Activated T-helper 1 cell treated with anti-CD3 and anti-CD28 coated beads, Interleukin-12 subunit alpha, Interleukin-12 subunit beta, Interleukin-2, Interleukin-4 antibody, amounts not matched to agents 30 ng/mL and 10 ng/mL and 1 ng/mL, durations not matched to agents 14 hours and 24 hours and 36 hours (primary cell): ENCODE data around the gene PCSK7. TPM values are rescaled to one million over a fixed set of nuclear protein-coding genes. Genes with fewer than 3 reads are reported as not detected.

ENCODE experiments used
- DNase-seq: peaks from one replicate; pipeline ENCODE4 v3.0.0; 2021; ENCODE audit warnings: low spot score
- H3K27ac Mint-ChIP-seq: one replicate; pipeline ENCODE4 v1.8.0; 2021; ENCODE audit warnings: mild to moderate bottlenecking, mixed read lengths
- H3K27me3 Mint-ChIP-seq: one replicate; pipeline ENCODE4 v1.8.0; 2022; ENCODE audit warnings: mild to moderate bottlenecking, moderate library complexity, mixed read lengths; ENCODE audit not compliant: insufficient read depth
- H3K36me3 Mint-ChIP-seq: one replicate; pipeline ENCODE4 v1.8.0; 2021; ENCODE audit warnings: low read depth, mixed read lengths
- H3K4me1 Mint-ChIP-seq: one replicate; pipeline ENCODE4 v1.8.0; 2021; ENCODE audit warnings: low read depth, mixed read lengths
- H3K4me3 Mint-ChIP-seq: one replicate; pipeline ENCODE4 v1.8.0; 2021; ENCODE audit warnings: mild to moderate bottlenecking, moderate library complexity, mixed read lengths
- H3K9me3 Mint-ChIP-seq: one replicate; pipeline ENCODE4 v1.8.0; 2021; ENCODE audit warnings: mixed read lengths
- intact Hi-C: fragments of 100-400 bp; cut with micrococcal nuclease; formaldehyde crosslinking; loops from one replicate; pipeline ENCODE4 v1.15.1; 2024
- total RNA-seq: library from RNA; stranded (reverse); gene quantifications from 2 replicates; pipeline ENCODE4 v1.2.3, GENCODE V29; 2022

PCSK7 gene
- total RNA-seq, 1 donor from 2014 or later, result 154 TPM

DNA sequence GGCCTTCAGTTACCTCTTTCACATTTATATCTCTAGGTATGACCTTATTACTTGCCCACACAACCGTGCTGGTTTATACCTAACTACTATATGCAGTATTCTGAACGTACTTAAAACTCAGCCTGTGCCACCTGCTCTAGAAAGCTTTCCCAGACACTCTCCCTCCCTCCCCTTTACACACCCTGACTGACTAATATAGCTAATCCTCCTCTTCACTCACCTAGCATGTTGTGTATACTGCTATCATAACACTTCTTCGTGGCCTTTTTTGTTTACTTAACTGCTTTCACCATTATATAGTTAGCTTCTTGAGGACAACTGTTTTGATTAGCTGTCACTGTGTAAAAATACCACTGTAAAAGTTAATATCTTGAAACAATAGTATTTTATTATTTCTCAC, 24.1 kb upstream of the PCSK7 start:
- intact Hi-C loops, result no loop called here
- DNase-seq, result no peak
- Mint-ChIP-seq H3K4me1 (peaks cover 5% of the 10 kb centered on the region), H3K4me3 (no peak overlapping the region), H3K27me3 (no peaks in the 10 kb centered on the region), H3K36me3 (peaks cover 18% of the 10 kb centered on the region), H3K9me3 (no peaks in the 10 kb centered on the region), H3K27ac (no peak overlapping the region)

DNA sequence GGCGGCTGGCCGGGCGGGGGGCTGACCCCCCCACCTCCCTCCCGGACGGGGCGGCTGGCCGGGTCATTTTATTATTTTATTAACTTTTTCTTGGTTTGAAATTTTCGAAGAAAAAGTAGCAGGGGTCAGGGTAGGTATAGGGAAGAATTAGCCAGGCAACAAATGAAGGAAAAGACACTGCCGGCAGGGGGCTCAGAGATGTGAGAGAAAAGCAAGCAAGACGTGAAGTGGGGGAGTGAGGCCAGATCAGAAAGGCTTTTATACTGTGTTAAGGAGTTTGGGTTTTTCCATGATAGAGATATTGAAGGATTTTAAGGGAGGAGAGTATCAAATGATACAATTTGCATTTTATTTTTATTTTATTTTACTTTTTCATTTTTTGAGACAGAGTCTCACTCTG, 19.6 kb upstream of the PCSK7 start:
- intact Hi-C loops, result no loop called here
- Mint-ChIP-seq H3K27ac (no peak overlapping the region), H3K9me3 (no peaks in the 10 kb centered on the region), H3K4me3 (no peak overlapping the region), H3K36me3 (peaks cover 27% of the 10 kb centered on the region), H3K27me3 (no peaks in the 10 kb centered on the region), H3K4me1 (peaks cover 5% of the 10 kb centered on the region)
- no peak for DNase-seq

DNA sequence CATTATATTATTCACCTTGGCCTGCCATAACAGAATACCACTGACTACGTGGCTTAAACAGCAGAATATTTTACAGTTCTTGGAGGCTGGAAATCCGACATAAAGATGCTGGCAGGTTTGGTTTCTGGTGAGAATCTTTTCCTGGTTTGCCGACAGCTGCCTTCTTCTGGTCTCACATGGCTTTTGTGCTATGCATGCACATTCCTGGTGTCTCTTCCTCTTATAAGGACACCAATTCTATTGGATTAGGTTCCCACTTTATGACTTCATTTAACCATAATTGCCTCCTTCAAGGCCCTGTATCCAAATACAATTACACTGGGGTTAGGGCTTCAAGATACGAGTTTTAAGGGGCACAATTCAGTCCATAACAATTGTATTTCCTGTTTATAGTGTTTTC, 17.7 kb upstream of the PCSK7 start:
- Mint-ChIP-seq H3K9me3 (no peaks in the 10 kb centered on the region), H3K36me3 (peaks cover 35% of the 10 kb centered on the region), H3K27ac (no peak overlapping the region), H3K4me1 (no peaks in the 10 kb centered on the region), H3K4me3 (no peak overlapping the region), H3K27me3 (no peaks in the 10 kb centered on the region)
- intact Hi-C loops, result no loop called here
- DNase-seq, result no peak

- Mint-ChIP-seq H3K36me3 (peaks cover 36% of the 10 kb centered on the region), H3K27ac (no peak overlapping the region), H3K4me1 (no peaks in the 10 kb centered on the region), H3K9me3 (no peaks in the 10 kb centered on the region), H3K4me3 (no peak overlapping the region), H3K27me3 (no peaks in the 10 kb centered on the region)
- intact Hi-C loops, result no loop called here
- DNase-seq, result no peak
Measured at GRCh38 chr11:117248341-117248740, 16.5 kb upstream of the PCSK7 start.

DNA sequence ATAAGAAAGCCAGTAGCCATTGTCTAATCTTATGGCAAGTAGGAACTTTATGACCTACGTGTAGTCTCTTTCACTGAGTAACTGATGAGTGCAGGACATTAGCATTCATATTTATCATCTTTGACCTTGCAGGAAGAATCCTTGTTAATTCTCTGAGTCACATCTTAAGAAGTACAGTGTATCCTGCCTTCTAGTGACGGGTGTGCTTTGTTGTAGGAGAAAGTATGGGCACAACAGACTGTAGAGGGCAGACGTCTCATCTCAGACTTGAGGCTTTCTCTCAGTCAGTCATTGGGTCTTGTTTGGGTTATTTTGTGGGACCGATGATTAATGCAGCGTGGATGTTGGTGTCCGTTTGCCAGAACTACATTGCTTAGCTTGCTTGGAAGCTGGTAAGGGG, 7.4 kb upstream of the PCSK7 start:
- H3K4me3 Mint-ChIP-seq, result no peak overlapping the region
- intact Hi-C loops, result no loop called here
- DNase-seq, result no peak
- H3K27me3 Mint-ChIP-seq, result no peaks in the 10 kb centered on the region
- H3K27ac Mint-ChIP-seq, result no peak overlapping the region
- peaks cover 17% of the 10 kb centered on the region for H3K36me3 Mint-ChIP-seq
- H3K9me3 Mint-ChIP-seq, result no peaks in the 10 kb centered on the region
- H3K4me1 Mint-ChIP-seq, result peaks cover 2% of the 10 kb centered on the region

GRCh38 chr11:117238221-117238620, 6.3 kb upstream of the PCSK7 start:
- intact Hi-C loops, result no loop called here
- H3K4me3 Mint-ChIP-seq, result no peak overlapping the region
- H3K36me3 Mint-ChIP-seq, result peaks cover 14% of the 10 kb centered on the region
- H3K27me3 Mint-ChIP-seq, result no peaks in the 10 kb centered on the region
- no peak overlapping the region for H3K27ac Mint-ChIP-seq
- H3K4me1 Mint-ChIP-seq, result peaks cover 13% of the 10 kb centered on the region
- DNase-seq, result no peak
- H3K9me3 Mint-ChIP-seq, result no peaks in the 10 kb centered on the region

GRCh38 chr11:117232911-117233409, 1.1 kb upstream of the PCSK7 start:
- Mint-ChIP-seq H3K9me3 (no peaks in the 10 kb centered on the region), H3K4me3 (peak overlapping the region; percentile 87), H3K4me1 (peaks cover 43% of the 10 kb centered on the region), H3K27me3 (no peaks in the 10 kb centered on the region), H3K36me3 (peaks cover 17% of the 10 kb centered on the region), H3K27ac (peak overlapping the region; percentile 89)
- no peak for DNase-seq
- intact Hi-C loops, result loop anchor here (5.0 kb wide), 5 partner anchors 211 to 1694 kb away; partner anchors contain the start of genes BCL9L and IL10RA

GRCh38 chr11:117232092-117232878, 412 bp upstream of the PCSK7 start, which contains the start of gene RNF214:
Gene RNF214, plus strand, starts transcription at chr11:117232671. Its CDS starts 1,602 bp downstream, at chr11:117234273.
- H3K27me3 Mint-ChIP-seq, result no peaks in the 10 kb centered on the region
- peak; percentile 73 for DNase-seq
- intact Hi-C loops, result loop anchor here (5.0 kb wide), 5 partner anchors 210 to 1695 kb away; partner anchors contain the start of genes BCL9L and IL10RA
- H3K4me1 Mint-ChIP-seq, result peaks cover 44% of the 10 kb centered on the region
- H3K9me3 Mint-ChIP-seq, result no peaks in the 10 kb centered on the region
- peak within 1 kb of the TSS; percentile 99 for H3K4me3 Mint-ChIP-seq
- H3K27ac Mint-ChIP-seq, result peak within 1 kb of the TSS; percentile 100
- peaks cover 22% of the 10 kb centered on the region for H3K36me3 Mint-ChIP-seq

DNA sequence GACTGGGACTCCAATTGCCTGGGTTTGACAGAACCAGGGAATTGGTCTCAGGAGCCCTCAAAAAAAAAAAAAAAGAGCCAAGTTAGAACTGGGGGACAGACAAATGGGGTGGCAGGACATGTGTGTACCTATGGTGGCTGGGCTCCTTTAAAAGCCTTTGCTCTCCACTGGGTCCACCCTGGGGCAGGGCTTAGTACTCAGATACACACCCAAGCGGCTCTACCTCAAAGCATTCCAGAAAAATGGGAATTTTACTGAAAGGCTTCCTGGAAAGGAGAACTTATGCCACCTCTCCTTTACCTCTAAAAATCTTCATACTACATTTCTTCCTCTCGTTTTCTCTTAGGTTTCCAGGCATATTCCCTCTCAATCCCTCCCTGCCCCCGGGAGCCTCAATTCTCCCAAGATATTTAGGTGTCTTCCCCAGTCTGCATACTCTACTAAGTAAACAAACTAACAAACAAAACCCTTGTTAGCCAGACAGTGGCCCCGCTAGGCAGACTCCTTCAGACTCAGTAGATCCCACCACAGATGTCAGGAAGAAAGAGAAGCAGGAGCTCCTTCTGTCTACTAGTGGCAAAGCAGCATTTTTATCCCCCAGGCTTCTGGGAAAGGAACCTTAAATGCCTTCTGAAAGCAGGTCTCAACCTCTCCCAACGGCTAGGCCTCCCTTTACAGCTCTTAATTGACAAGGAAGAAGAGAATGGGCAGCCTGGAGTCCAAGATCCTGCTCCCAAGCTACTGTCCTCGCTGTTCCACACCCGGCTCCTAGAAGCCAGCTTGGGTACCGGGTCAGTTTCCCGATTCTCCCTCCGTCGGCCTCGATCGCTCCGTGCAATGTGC, 653 bp downstream of the PCSK7 start:
- intact Hi-C loops, result loop anchor here (1.0 to 5.0 kb wide), 12 partner anchors 53 to 1696 kb away; partner anchors contain the start of genes BCL9L, IL10RA, PAFAH1B2 and SIDT2
- H3K4me1 Mint-ChIP-seq, result peaks cover 50% of the 10 kb centered on the region
- H3K36me3 Mint-ChIP-seq, result peaks cover 29% of the 10 kb centered on the region
- peak overlapping the region; percentile 99 for H3K27ac Mint-ChIP-seq
- H3K27me3 Mint-ChIP-seq, result no peaks in the 10 kb centered on the region
- no peaks in the 10 kb centered on the region for H3K9me3 Mint-ChIP-seq
- H3K4me3 Mint-ChIP-seq, result peak overlapping the region; percentile 99
- DNase-seq, result no peak

- DNase-seq, result peak; percentile 46
- Mint-ChIP-seq H3K27ac (peak overlapping the region; percentile 99), H3K9me3 (no peaks in the 10 kb centered on the region), H3K4me3 (peak overlapping the region; percentile 99), H3K36me3 (peaks cover 32% of the 10 kb centered on the region), H3K27me3 (no peaks in the 10 kb centered on the region), H3K4me1 (peaks cover 51% of the 10 kb centered on the region)
- intact Hi-C loops, result loop anchor here (1.0 to 5.0 kb wide), 12 partner anchors 52 to 1697 kb away; partner anchors contain the start of genes BCL9L, IL10RA, PAFAH1B2 and SIDT2
Measured at GRCh38 chr11:117230286-117230961, 1.4 kb downstream of the PCSK7 start.

GRCh38 chr11:117229931-117230285, 2.0 kb downstream of the PCSK7 start:
- DNase-seq, result no peak
- intact Hi-C loops, result loop anchor here (1.0 to 5.0 kb wide), 12 partner anchors 52 to 1697 kb away; partner anchors contain the start of genes BCL9L, IL10RA, PAFAH1B2 and SIDT2
- no peaks in the 10 kb centered on the region for H3K9me3 Mint-ChIP-seq
- peaks cover 35% of the 10 kb centered on the region for H3K36me3 Mint-ChIP-seq
- peak overlapping the region; percentile 99 for H3K4me3 Mint-ChIP-seq
- H3K27ac Mint-ChIP-seq, result peak overlapping the region; percentile 99
- H3K4me1 Mint-ChIP-seq, result peaks cover 51% of the 10 kb centered on the region
- H3K27me3 Mint-ChIP-seq, result no peaks in the 10 kb centered on the region

GRCh38 chr11:117229411-117229810, 2.5 kb downstream of the PCSK7 start:
- intact Hi-C loops, result no loop called here
- H3K4me3 Mint-ChIP-seq, result peak overlapping the region; percentile 99
- H3K9me3 Mint-ChIP-seq, result no peaks in the 10 kb centered on the region
- peak overlapping the region; percentile 99 for H3K27ac Mint-ChIP-seq
- peaks cover 50% of the 10 kb centered on the region for H3K4me1 Mint-ChIP-seq
- H3K36me3 Mint-ChIP-seq, result peaks cover 40% of the 10 kb centered on the region
- H3K27me3 Mint-ChIP-seq, result no peaks in the 10 kb centered on the region
- no peak for DNase-seq
